MCF 10A (cell line): ENCODE data around the gene SGPP2. TPM values are rescaled to one million over a fixed set of nuclear protein-coding genes. Genes with fewer than 3 reads are reported as not detected.

Experiments
- BruUV-seq: library from RNA; stranded (reverse); fragments of 400-500 nt; replicated peaks from 2 replicates; lab custom pipeline; 2021; lab: Mats Ljungman, UMichigan
- CTCF ChIA-PET: fragments of 300-600 bp; sonication (Branson Sonifier 250); formaldehyde crosslinking; extraction: SDS; loops from one replicate; lab custom pipeline; 2021; ENCODE audit warnings: antibody characterized with exemption, inconsistent platforms; lab: Yijun Ruan, JAX
- POLR2A ChIA-PET: fragments of 300-600, 350-650 bp; sonication (Branson Sonifier 250); formaldehyde crosslinking; extraction: SDS; loops from one replicate; lab custom pipeline; 2020; ENCODE audit warnings: antibody characterized with exemption, inconsistent platforms; lab: Yijun Ruan, JAX
- DNase-seq: peaks from one replicate; pipeline ENCODE4 v3.0.0-alpha.2; 2018; ENCODE audit not compliant: unreplicated experiment
- H3K27ac Mint-ChIP-seq: one replicate; pipeline ENCODE4 v1.8.0; 2022; ENCODE audit warnings: mild to moderate bottlenecking, low read depth, mixed read lengths; ENCODE audit not compliant: unreplicated experiment
- H3K27me3 Mint-ChIP-seq: one replicate; pipeline ENCODE4 v1.8.0; 2022; ENCODE audit warnings: mixed read lengths; ENCODE audit not compliant: insufficient read depth, unreplicated experiment
- H3K36me3 Mint-ChIP-seq: one replicate; pipeline ENCODE4 v1.8.0; 2022; ENCODE audit warnings: mild to moderate bottlenecking, moderate library complexity, mixed read lengths; ENCODE audit not compliant: insufficient read depth, unreplicated experiment
- H3K4me1 Mint-ChIP-seq: one replicate; pipeline ENCODE4 v1.8.0; 2022; ENCODE audit warnings: mixed read lengths; ENCODE audit not compliant: insufficient read depth, unreplicated experiment
- H3K4me3 Mint-ChIP-seq: one replicate; pipeline ENCODE4 v1.8.0; 2022; ENCODE audit warnings: mild to moderate bottlenecking, moderate library complexity, mixed read lengths; ENCODE audit not compliant: unreplicated experiment
- H3K9me3 Mint-ChIP-seq: one replicate; pipeline ENCODE4 v1.8.0; 2022; ENCODE audit warnings: mixed read lengths; ENCODE audit not compliant: unreplicated experiment
- intact Hi-C: fragments of 100-400 bp; cut with micrococcal nuclease; formaldehyde crosslinking; loops from 2 replicates; pipeline ENCODE4 v1.14.1; 2022
- total RNA-seq: library from RNA; stranded (reverse); gene quantifications from 2 replicates; pipeline ENCODE4 v1.2.3, GENCODE V29; 2022
- TF ChIP-seq, protein P1 (sequence below): fragments of 200-600 bp; IDR thresholded peaks from one replicate; pipeline ENCODE4 v1.8.0; 2022; ENCODE audit warnings: antibody characterized with exemption, mild to moderate bottlenecking; ENCODE audit not compliant: unreplicated experiment

SGPP2 gene
- total RNA-seq, 1 experiment from 2014 or later, result 47.4 TPM

DNA sequence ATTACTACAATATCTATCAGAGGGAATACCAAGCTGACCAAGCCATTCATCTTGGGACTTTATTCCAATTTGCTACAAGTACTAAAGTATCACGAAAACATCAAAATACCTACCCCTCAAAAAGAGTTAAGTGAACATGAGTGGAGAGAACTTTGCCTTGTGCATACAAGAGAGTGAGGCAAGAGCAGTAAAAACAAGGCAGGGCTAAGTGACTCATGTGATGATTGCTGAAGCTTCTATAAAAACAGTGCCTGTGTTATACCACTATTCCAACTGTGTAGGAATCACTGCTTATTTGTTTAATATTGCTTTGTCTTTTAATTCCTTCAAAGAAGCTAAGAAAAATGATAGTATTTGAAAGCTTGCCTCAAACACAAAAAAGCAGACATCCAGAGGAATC, 170.3 kb downstream of the SGPP2 start:
- no peaks in the 10 kb centered on the region for H3K27me3 Mint-ChIP-seq
- no TSS peak for BruUV-seq
- TF ChIP-seq, protein P1, sequence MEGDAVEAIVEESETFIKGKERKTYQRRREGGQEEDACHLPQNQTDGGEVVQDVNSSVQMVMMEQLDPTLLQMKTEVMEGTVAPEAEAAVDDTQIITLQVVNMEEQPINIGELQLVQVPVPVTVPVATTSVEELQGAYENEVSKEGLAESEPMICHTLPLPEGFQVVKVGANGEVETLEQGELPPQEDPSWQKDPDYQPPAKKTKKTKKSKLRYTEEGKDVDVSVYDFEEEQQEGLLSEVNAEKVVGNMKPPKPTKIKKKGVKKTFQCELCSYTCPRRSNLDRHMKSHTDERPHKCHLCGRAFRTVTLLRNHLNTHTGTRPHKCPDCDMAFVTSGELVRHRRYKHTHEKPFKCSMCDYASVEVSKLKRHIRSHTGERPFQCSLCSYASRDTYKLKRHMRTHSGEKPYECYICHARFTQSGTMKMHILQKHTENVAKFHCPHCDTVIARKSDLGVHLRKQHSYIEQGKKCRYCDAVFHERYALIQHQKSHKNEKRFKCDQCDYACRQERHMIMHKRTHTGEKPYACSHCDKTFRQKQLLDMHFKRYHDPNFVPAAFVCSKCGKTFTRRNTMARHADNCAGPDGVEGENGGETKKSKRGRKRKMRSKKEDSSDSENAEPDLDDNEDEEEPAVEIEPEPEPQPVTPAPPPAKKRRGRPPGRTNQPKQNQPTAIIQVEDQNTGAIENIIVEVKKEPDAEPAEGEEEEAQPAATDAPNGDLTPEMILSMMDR, result no peak
- ChIA-PET POLR2A (interaction anchor here (0.6 to 3.0 kb wide), 14 partner anchors 8 to 765 kb away, joined by 3 to 18 read pairs (median 3); no protein-coding TSS in a partner anchor), CTCF (interaction anchor here (1.0 to 1.6 kb wide), 6 partner anchors 12 to 569 kb away, joined by 3 to 5 read pairs (median 4); no protein-coding TSS in a partner anchor)
- peak; percentile 54 for DNase-seq
- intact Hi-C loops, result loop anchor here (5.0 kb wide), 1 partner anchor 38 kb away; no protein-coding TSS in a partner anchor
- H3K27ac Mint-ChIP-seq, result peak overlapping the region; percentile 7
- H3K36me3 Mint-ChIP-seq, result peaks cover 79% of the 10 kb centered on the region
- H3K4me3 Mint-ChIP-seq, result no peak overlapping the region
- peaks cover 11% of the 10 kb centered on the region for H3K4me1 Mint-ChIP-seq
- no peaks in the 10 kb centered on the region for H3K9me3 Mint-ChIP-seq

- intact Hi-C loops, result loop anchor here (5.0 kb wide), 1 partner anchor 37 kb away; no protein-coding TSS in a partner anchor
- H3K27ac Mint-ChIP-seq, result peak overlapping the region; percentile 7
These were observed 171.2 kb downstream of the SGPP2 start for GRCh38 chr2:222595581-222595980.

DNA sequence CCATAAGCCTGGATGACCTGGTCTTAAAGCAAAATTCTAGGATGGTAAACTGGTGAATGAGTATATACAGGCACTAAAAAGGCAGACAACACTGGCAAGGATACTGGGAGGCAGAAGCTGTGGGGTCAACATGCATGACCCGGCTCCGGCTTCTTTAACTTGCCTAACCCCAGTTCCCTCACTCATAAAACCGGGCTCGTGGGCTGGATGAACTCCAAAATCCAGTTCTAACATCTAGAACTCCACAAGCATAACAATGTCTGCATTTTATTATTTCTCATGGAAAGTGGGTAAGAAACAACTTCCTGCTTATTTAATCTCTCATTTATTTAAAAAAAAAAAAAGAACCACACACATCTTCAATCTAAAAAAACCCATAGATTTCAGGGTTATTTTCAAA, 174.3 kb downstream of the SGPP2 start:
- H3K4me3 Mint-ChIP-seq, result no peak overlapping the region
- intact Hi-C loops, result loop anchor here (5.0 kb wide), 1 partner anchor 34 kb away; no protein-coding TSS in a partner anchor
- ChIA-PET POLR2A (interaction anchor here (1.4 kb wide), 1 partner anchor 9 kb away, joined by 3 read pairs; no protein-coding TSS in a partner anchor), CTCF (no interaction called here)
- BruUV-seq, result no TSS peak
- H3K36me3 Mint-ChIP-seq, result peaks cover 76% of the 10 kb centered on the region
- TF ChIP-seq, protein P1, result no peak
- no peak for DNase-seq
- no peak overlapping the region for H3K27ac Mint-ChIP-seq
- peaks cover 11% of the 10 kb centered on the region for H3K4me1 Mint-ChIP-seq
- no peaks in the 10 kb centered on the region for H3K9me3 Mint-ChIP-seq
- no peaks in the 10 kb centered on the region for H3K27me3 Mint-ChIP-seq

More at GRCh38 chr2:222595581-222595980, 171.2 kb downstream of the SGPP2 start:
- DNase-seq, result no peak
- ChIA-PET CTCF (interaction anchor here (1.0 to 1.6 kb wide), 4 partner anchors 11 to 277 kb away, joined by 4 to 5 read pairs (median 5); no protein-coding TSS in a partner anchor), POLR2A (interaction anchor here (0.9 to 3.0 kb wide), 2 partner anchors 33 to 278 kb away, joined by 3 to 18 read pairs; no protein-coding TSS in a partner anchor)
- H3K4me1 Mint-ChIP-seq, result peaks cover 11% of the 10 kb centered on the region
- TF ChIP-seq, protein P1, result no peak
- no peaks in the 10 kb centered on the region for H3K27me3 Mint-ChIP-seq
- H3K4me3 Mint-ChIP-seq, result no peak overlapping the region
- H3K9me3 Mint-ChIP-seq, result no peaks in the 10 kb centered on the region
- BruUV-seq, result no TSS peak
- H3K36me3 Mint-ChIP-seq, result peaks cover 83% of the 10 kb centered on the region

DNA sequence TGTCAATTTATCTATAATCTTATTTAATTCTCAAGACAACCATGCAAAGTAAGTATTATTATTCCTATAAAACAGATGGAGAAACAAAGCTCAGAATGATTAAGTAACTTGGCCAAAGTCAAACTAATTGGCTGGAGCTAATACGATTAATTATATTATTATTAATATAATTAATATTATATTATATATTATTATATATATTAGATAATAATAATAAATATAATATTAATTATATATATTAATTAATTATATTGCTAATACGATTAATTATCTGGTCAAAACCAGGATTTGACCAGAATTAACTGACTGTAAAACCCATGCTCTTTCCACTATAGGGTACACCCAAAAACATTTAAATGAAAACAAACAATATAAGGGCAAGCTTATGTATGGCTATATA, 179.2 kb downstream of the SGPP2 start:
- no peak overlapping the region for H3K27ac Mint-ChIP-seq
- peaks cover 4% of the 10 kb centered on the region for H3K4me1 Mint-ChIP-seq
- peaks cover 73% of the 10 kb centered on the region for H3K36me3 Mint-ChIP-seq
- no peak for DNase-seq
- CTCF ChIA-PET, result interaction anchor here (0.7 to 1.2 kb wide), 3 partner anchors 11 to 286 kb away, joined by 3 to 4 read pairs (median 4); no protein-coding TSS in a partner anchor
- H3K27me3 Mint-ChIP-seq, result no peaks in the 10 kb centered on the region
- intact Hi-C loops, result no loop called here
- POLR2A ChIA-PET, result interaction anchor here (0.7 to 1.5 kb wide), 3 partner anchors 9 to 804 kb away, joined by 3 to 6 read pairs (median 4); no protein-coding TSS in a partner anchor
- no peaks in the 10 kb centered on the region for H3K9me3 Mint-ChIP-seq
- no TSS peak for BruUV-seq
- no peak overlapping the region for H3K4me3 Mint-ChIP-seq
- TF ChIP-seq, protein P1, result no peak
